HepG2 (cell line): ENCODE measurements around the gene CALML6. TPM values are rescaled to one million over a fixed set of nuclear protein-coding genes. Genes with fewer than 3 reads are reported as not detected.
A peak's percentile ranks its signal among the peaks of the same experiment; 100 is the strongest.

Experiments used
- ADNP ChIP-seq: sonication (generic); formaldehyde crosslinking; IDR thresholded peaks from 2 replicates; pipeline ENCODE4 v1.4.0; 2020; ENCODE audit warnings: missing genetic modification reagents
- ATF2 ChIP-seq: sonication (generic); formaldehyde crosslinking; IDR thresholded peaks from 2 replicates; pipeline ENCODE4 v1.4.0; 2020; ENCODE audit warnings: missing genetic modification reagents
- FOXC1 ChIP-seq: sonication (generic); formaldehyde crosslinking; IDR thresholded peaks from 2 replicates; pipeline ENCODE4 v1.8.0; 2022; ENCODE audit warnings: mild to moderate bottlenecking, missing genetic modification reagents, borderline replicate concordance
- FUBP1 ChIP-seq: sonication (generic); formaldehyde crosslinking; IDR thresholded peaks from 2 replicates; pipeline ENCODE4 v1.5.1; 2020; ENCODE audit warnings: missing genetic modification reagents, mild to moderate bottlenecking, borderline replicate concordance
- GLI4 ChIP-seq: sonication (generic); formaldehyde crosslinking; IDR thresholded peaks from 2 replicates; pipeline ENCODE4 v1.5.1; 2020; ENCODE audit warnings: missing genetic modification reagents, mild to moderate bottlenecking, moderate library complexity, borderline replicate concordance
- GRHL1 ChIP-seq: sonication (generic); formaldehyde crosslinking; conservative IDR thresholded peaks from 2 replicates; pipeline ENCODE4 v1.8.0; 2022; ENCODE audit warnings: missing genetic modification reagents
- KMT2A ChIP-seq: sonication (generic); formaldehyde crosslinking; IDR thresholded peaks from 2 replicates; pipeline ENCODE4 v1.4.0; 2020; ENCODE audit warnings: missing genetic modification reagents
- NFE2 ChIP-seq: sonication (generic); formaldehyde crosslinking; IDR thresholded peaks from 2 replicates; pipeline ENCODE4 v1.4.0; 2020; ENCODE audit warnings: missing genetic modification reagents
- NFE2L1 ChIP-seq: sonication (generic); formaldehyde crosslinking; IDR thresholded peaks from 2 replicates; pipeline ENCODE4 v1.4.0; 2020; ENCODE audit warnings: missing genetic modification reagents, mild to moderate bottlenecking, borderline replicate concordance
- PHF20 ChIP-seq: sonication (generic); formaldehyde crosslinking; IDR thresholded peaks from 2 replicates; pipeline ENCODE4 v1.5.0; 2020; ENCODE audit warnings: mild to moderate bottlenecking, missing genetic modification reagents
- PHF21A ChIP-seq: sonication (generic); formaldehyde crosslinking; IDR thresholded peaks from 2 replicates; pipeline ENCODE4 v1.5.0; 2020; ENCODE audit warnings: mild to moderate bottlenecking, missing genetic modification reagents
- POLR2AphosphoS5 ChIP-seq: IDR thresholded peaks from 2 replicates; pipeline ENCODE4 v1.6.1; 2012; ENCODE audit warnings: low read depth, low read length
- RBAK ChIP-seq: sonication (generic); formaldehyde crosslinking; IDR thresholded peaks from 2 replicates; pipeline ENCODE4 v1.5.1; 2020; ENCODE audit warnings: mild to moderate bottlenecking, missing genetic modification reagents
- RBM39 ChIP-seq: fragments of 200-400 bp; formaldehyde crosslinking; IDR thresholded peaks from one replicate; pipeline ENCODE4 v1.6.1; 2018; ENCODE audit warnings: antibody characterized with exemption, mild to moderate bottlenecking, low read depth, low read length; ENCODE audit not compliant: poor library complexity, severe bottlenecking
- RELA ChIP-seq: sonication (generic); formaldehyde crosslinking; IDR thresholded peaks from 2 replicates; pipeline ENCODE4 v1.4.0; 2020; ENCODE audit warnings: missing genetic modification reagents
- RORA ChIP-seq: sonication (generic); formaldehyde crosslinking; IDR thresholded peaks from 2 replicates; pipeline ENCODE4 v1.5.0; 2020; ENCODE audit warnings: mild to moderate bottlenecking, missing genetic modification reagents, moderate library complexity
- SALL1 ChIP-seq: sonication (generic); formaldehyde crosslinking; IDR thresholded peaks from 2 replicates; pipeline ENCODE4 v1.8.0; 2022; ENCODE audit warnings: mild to moderate bottlenecking, missing genetic modification reagents
- TBP ChIP-seq: sonication (generic); formaldehyde crosslinking; IDR thresholded peaks from 2 replicates; pipeline ENCODE4 v1.5.0; 2020; ENCODE audit warnings: missing genetic modification reagents
- THYN1 ChIP-seq: sonication (generic); formaldehyde crosslinking; IDR thresholded peaks from 2 replicates; pipeline ENCODE4 v1.8.1; 2023; ENCODE audit warnings: low read depth, mild to moderate bottlenecking, moderate library complexity, missing genetic modification reagents, borderline replicate concordance
- TSC22D2 ChIP-seq: sonication (generic); formaldehyde crosslinking; IDR thresholded peaks from 2 replicates; pipeline ENCODE4 v1.5.1; 2020; ENCODE audit warnings: missing genetic modification reagents, mild to moderate bottlenecking, borderline replicate concordance
- ZFP37 ChIP-seq: sonication (generic); formaldehyde crosslinking; IDR thresholded peaks from 2 replicates; pipeline ENCODE4 v1.4.0; 2020; ENCODE audit warnings: missing genetic modification reagents, borderline replicate concordance
- ZFYVE20 ChIP-seq: sonication (generic); formaldehyde crosslinking; IDR thresholded peaks from 2 replicates; pipeline ENCODE4 v1.8.0; 2023; ENCODE audit warnings: low read depth, mild to moderate bottlenecking, moderate library complexity, missing genetic modification reagents, borderline replicate concordance
- ZNF225 ChIP-seq: sonication (generic); formaldehyde crosslinking; IDR thresholded peaks from 2 replicates; pipeline ENCODE4 v1.4.0; 2020; ENCODE audit warnings: mild to moderate bottlenecking, missing genetic modification reagents
- ZNF7 ChIP-seq: IDR thresholded peaks from 2 replicates; pipeline ENCODE4 v1.6.1; 2016; ENCODE audit warnings: missing biosample characterization, missing genetic modification reagents
- ZNF749 ChIP-seq: sonication (generic); formaldehyde crosslinking; IDR thresholded peaks from 2 replicates; pipeline ENCODE4 v1.8.0; 2022; ENCODE audit warnings: mild to moderate bottlenecking, missing genetic modification reagents, moderate library complexity, borderline replicate concordance
- ZSCAN12 ChIP-seq: sonication (generic); formaldehyde crosslinking; IDR thresholded peaks from 2 replicates; pipeline ENCODE4 v1.9.0; 2021; ENCODE audit warnings: mild to moderate bottlenecking, missing genetic modification reagents
- polyA plus RNA-seq, 8 experiments: library from polyadenylated mRNA; depleted of rRNA in 3 of 8; stranded (reverse) in 7 of 8; unstranded in 1 of 8; fragments of >200 nt; fragmentation: Illumina TruSeq in 4 of 8; extraction: Trizol in 4 of 8; gene quantifications; 2 replicates each; pipeline versions ENCODE4 v1.2.1 to v1.2.3, GENCODE V29; 2011 to 2016; ENCODE audit warnings: low read depth in 4 of 8, missing spikeins in 1 of 8, mixed read lengths in 1 of 8; ENCODE audit not compliant: insufficient read depth in 1 of 8
- total RNA-seq, 5 experiments: library from RNA; depleted of rRNA; stranded (reverse); fragments of >200 nt; fragmentation: Illumina TruSeq; extraction: Trizol; gene quantifications; 2 replicates each; pipeline ENCODE4 v1.2.3, GENCODE V29; 2016; ENCODE audit warnings: low read depth in 1 of 5

The CALML6 gene
- total and polyA plus RNA-seq, 2 of the 13 experiments (the other 11 are each of a cell fraction or from before 2014, with no cell fraction given), result 0.11 to 0.12 TPM

GRCh38 chr1:1891349-1892078 is 23.5 kb upstream of the CALML6 start (continued):
- TF ChIP-seq FUBP1 (CRISPR knock-in tag) (no peak), PHF21A (CRISPR knock-in tag) (no peak), ZFP37 (CRISPR knock-in tag) (no peak), KMT2A (no peak), NFE2 (CRISPR knock-in tag) (no peak), SALL1 (CRISPR knock-in tag) (0 out of 2 replicates have a peak, but pooled peaks have one; percentile 6), ADNP (no peak), THYN1 (CRISPR knock-in tag) (no peak), ZSCAN12 (no peak), POLR2AphosphoS5 (peak; percentile 54), GLI4 (CRISPR knock-in tag) (no peak), NFE2L1 (CRISPR knock-in tag) (no peak), RBM39 (peak; percentile 28), TSC22D2 (CRISPR knock-in tag) (no peak), ZNF749 (CRISPR knock-in tag) (peak; percentile 82; the same call in 1 of the 2 replicates), RELA (CRISPR knock-in tag) (no peak), RBAK (CRISPR knock-in tag) (no peak), ZNF7 (no peak), GRHL1 (CRISPR knock-in tag) (no peak), ZFYVE20 (CRISPR knock-in tag) (no peak), PHF20 (CRISPR knock-in tag) (peak; percentile 22; the same call in 1 of the 2 replicates), ZNF225 (CRISPR knock-in tag) (peak; percentile 83; the same call in 1 of the 2 replicates), FOXC1 (CRISPR knock-in tag) (peak; percentile 63; the same call in 1 of the 2 replicates), ATF2 (CRISPR knock-in tag) (no peak), TBP (CRISPR knock-in tag) (no peak), RORA (CRISPR knock-in tag) (no peak)
